Measurements from ENCODE around the gene IL1RAPL2. TPM values are rescaled to one million over a fixed set of nuclear protein-coding genes. Genes with fewer than 3 reads are reported as not detected.
"Not testable (repeated sequence)": the region's sequence is repeated elsewhere in the genome, so short reads cannot be mapped to it uniquely, and the experiment has no call there.

The IL1RAPL2 gene
- total and polyA plus RNA-seq, 2 of the 4 experiments (the other 2 are of a cell fraction), result 0.03 TPM; not detected in 1

- no peak overlapping the region for H2AFZ ChIP-seq (replicated peaks; ENCODE audit: low read length, poor library complexity)
- H3K18ac ChIP-seq (ENCODE audit: low read depth, low read length), result no peak overlapping the region
- no peaks in the 10 kb centered on the region for H4K20me1 ChIP-seq (ENCODE audit: insufficient read depth, low read length)
- H4K91ac ChIP-seq (ENCODE audit: insufficient read depth, low read depth, low read length), result no peak overlapping the region
- in situ Hi-C loops (cut with MboI; ENCODE audit: low sequenced_read_pairs), result no loop called here
- no peaks in the 10 kb centered on the region for H3K9me3 ChIP-seq (ENCODE audit: control insufficient read depth, insufficient read depth, low read length)
- no peak overlapping the region for H2BK20ac ChIP-seq (ENCODE audit: low read depth, low read length)
- no peaks in the 10 kb centered on the region for H3K4me1 ChIP-seq (ENCODE audit: control insufficient read depth, insufficient read depth, low read length)
- ChIA-PET POLR2A (ENCODE audit: unreplicated experiment) (no interaction called here), CTCF (no interaction called here)
- no peak overlapping the region for H3K23ac ChIP-seq (ENCODE audit: low read depth, low read length)
- DNase-seq (no peak), ATAC-seq (ENCODE audit: low read depth) (no peak)
- H3K56ac ChIP-seq (ENCODE audit: extremely low read depth, insufficient read depth, low read length), result no peak overlapping the region
- H2BK120ac ChIP-seq (ENCODE audit: low read depth, low read length), result no peak overlapping the region
- no peak overlapping the region for H3K4me2 ChIP-seq (ENCODE audit: low read depth, low read length)
- H2BK15ac ChIP-seq (ENCODE audit: low read depth, low read length), result no peak overlapping the region
- no peak overlapping the region for H3K4me3 ChIP-seq (ENCODE audit: insufficient read depth, low read depth, low read length)
- no peak overlapping the region for H4K8ac ChIP-seq (ENCODE audit: low read depth in 2 of 2, low read length in 2 of 2)
- H3K79me1 ChIP-seq (ENCODE audit: low read depth in 1 of 2, low read length in 2 of 2), result no peaks in the 10 kb centered on the region
- no TSS peak for BruUV-seq (replicated peaks)
- H3K27me3 ChIP-seq (ENCODE audit: control insufficient read depth, insufficient read depth, low read length), result no peaks in the 10 kb centered on the region
- no peak overlapping the region for H3K14ac ChIP-seq (replicated peaks; ENCODE audit: low read depth, low read length)
- intact Hi-C loops (cut with micrococcal nuclease), result no loop called here
- dilution Hi-C loops (cut with HindIII; ENCODE audit: low sequenced_read_pairs, unreplicated experiment), result no loop called here
- H3K36me3 ChIP-seq (ENCODE audit: control insufficient read depth, insufficient read depth, low read length), result no peaks in the 10 kb centered on the region
- no peak overlapping the region for H2BK5ac ChIP-seq (ENCODE audit: low read depth, low read length, poor library complexity, severe bottlenecking)
- no CpG with 5 or more reads among the region's 2 CpGs for WGBS, 2 experiments (ENCODE audit: extremely low coverage in 2 of 2, insufficient read length in 1 of 2)
- H2AK5ac ChIP-seq (ENCODE audit: low read depth, low read length), result no peak overlapping the region
- no peak overlapping the region for H4K5ac ChIP-seq (ENCODE audit: low read depth, low read length)
- TF ChIP-seq RFX5 (IDR thresholded peaks at IDR 0.05; ENCODE audit: low read depth, low read length), result no peak
- no peak overlapping the region for H3K4ac ChIP-seq (ENCODE audit: low read depth, low read length)
- no peak overlapping the region for H2AK9ac ChIP-seq (replicated peaks; ENCODE audit: low read depth, low read length, poor library complexity)
- H3K9me1 ChIP-seq (ENCODE audit: insufficient read depth, low read length), result no peaks in the 10 kb centered on the region
- H3K27ac ChIP-seq (ENCODE audit: insufficient read depth, low read length), result no peak overlapping the region
- H3K9ac ChIP-seq (ENCODE audit: low read depth, low read length), result no peak overlapping the region
These were observed 1098.2 kb downstream of the IL1RAPL2 start for GRCh38 chrX:105664243-105664642.

- H2AFZ ChIP-seq (replicated peaks; ENCODE audit: low read length, poor library complexity); CTCF ChIA-PET; H4K20me1 ChIP-seq (ENCODE audit: insufficient read depth, low read length); H2BK5ac ChIP-seq (ENCODE audit: low read depth, low read length, poor library complexity, severe bottlenecking); H3K4me2 ChIP-seq (ENCODE audit: low read depth, low read length); DNase-seq; H3K36me3 ChIP-seq (ENCODE audit: control insufficient read depth, insufficient read depth, low read length); H3K27ac ChIP-seq (ENCODE audit: insufficient read depth, low read length); H4K5ac ChIP-seq (ENCODE audit: low read depth, low read length); H3K23ac ChIP-seq (ENCODE audit: low read depth, low read length); H3K4ac ChIP-seq (ENCODE audit: low read depth, low read length); H3K14ac ChIP-seq (replicated peaks; ENCODE audit: low read depth, low read length); H3K4me3 ChIP-seq (ENCODE audit: insufficient read depth, low read depth, low read length); H3K9ac ChIP-seq (ENCODE audit: low read depth, low read length); BruUV-seq (replicated peaks); dilution Hi-C loops (cut with HindIII; ENCODE audit: low sequenced_read_pairs, unreplicated experiment); H3K56ac ChIP-seq (ENCODE audit: extremely low read depth, insufficient read depth, low read length); intact Hi-C loops (cut with micrococcal nuclease); H3K18ac ChIP-seq (ENCODE audit: low read depth, low read length); H3K9me3 ChIP-seq (ENCODE audit: control insufficient read depth, insufficient read depth, low read length); H2AK9ac ChIP-seq (replicated peaks; ENCODE audit: low read depth, low read length, poor library complexity); H3K79me1 ChIP-seq (ENCODE audit: low read depth in 1 of 2, low read length in 2 of 2); H3K9me1 ChIP-seq (ENCODE audit: insufficient read depth, low read length); H4K91ac ChIP-seq (ENCODE audit: insufficient read depth, low read depth, low read length); H4K8ac ChIP-seq (ENCODE audit: low read depth in 2 of 2, low read length in 2 of 2); H3K27me3 ChIP-seq (ENCODE audit: control insufficient read depth, insufficient read depth, low read length); H2BK120ac ChIP-seq (ENCODE audit: low read depth, low read length); H2BK15ac ChIP-seq (ENCODE audit: low read depth, low read length); POLR2A ChIA-PET (ENCODE audit: unreplicated experiment); in situ Hi-C loops (cut with MboI; ENCODE audit: low sequenced_read_pairs); H2AK5ac ChIP-seq (ENCODE audit: low read depth, low read length); ATAC-seq (ENCODE audit: low read depth); H3K4me1 ChIP-seq (ENCODE audit: control insufficient read depth, insufficient read depth, low read length); H2BK20ac ChIP-seq (ENCODE audit: low read depth, low read length): not testable (repeated sequence)
- no CpG with 5 or more reads among the region's 7 CpGs for WGBS, 2 experiments (ENCODE audit: extremely low coverage in 2 of 2, insufficient read length in 1 of 2)
These were observed 1118.3 kb downstream of the IL1RAPL2 start for GRCh38 chrX:105684288-105684687.
